ENCODE data around the gene PRKN.
"Not testable (repeated sequence)": the region's sequence is repeated elsewhere in the genome, so short reads cannot be mapped to it uniquely, and the experiment has no call there.

The PRKN gene

GRCh38 chr6:162612613-162613012, 115.0 kb downstream of the PRKN start:
- DNase-seq, result no peak

GRCh38 chr6:162610351-162610750, 117.2 kb downstream of the PRKN start:
- DNase-seq, result no peak

GRCh38 chr6:162605881-162606280, 121.7 kb downstream of the PRKN start:
- no peak for DNase-seq

DNA sequence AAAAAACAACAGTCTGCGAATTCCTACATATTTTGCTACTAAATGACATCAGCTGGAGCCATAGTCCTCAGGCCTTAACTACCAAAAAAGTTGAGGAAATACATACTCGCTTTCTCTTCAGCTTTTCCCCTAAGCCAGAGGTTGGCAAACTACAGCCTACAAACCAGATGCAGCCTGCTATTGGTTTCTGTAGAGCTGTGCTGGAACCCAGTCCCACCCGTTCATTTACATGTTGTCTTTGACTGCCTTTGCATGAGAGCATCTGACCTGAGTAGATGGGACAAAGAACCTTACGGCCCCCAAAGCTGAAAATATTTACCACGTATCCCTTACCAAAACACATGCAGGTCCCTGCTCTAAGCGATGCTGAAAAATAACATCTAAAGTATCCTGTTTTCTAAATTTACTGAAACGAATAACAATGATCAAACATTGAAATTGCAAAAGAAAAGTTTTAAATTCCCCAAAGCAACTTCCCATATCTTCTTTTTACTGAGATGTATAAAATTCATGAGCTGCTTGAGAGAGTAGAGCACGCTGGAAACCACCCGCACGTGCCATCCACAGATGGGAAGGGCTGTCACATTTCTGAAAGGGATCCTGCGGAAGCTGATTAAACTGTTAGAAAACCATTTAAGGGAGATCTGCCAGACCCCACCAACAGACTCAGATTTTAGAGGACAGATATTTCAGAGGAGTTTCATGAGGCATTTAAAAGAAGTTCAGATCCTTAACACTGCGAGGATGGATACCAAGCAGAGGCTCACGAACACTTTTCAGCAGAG, 124.1 kb downstream of the PRKN start:
- no peak for DNase-seq

DNA sequence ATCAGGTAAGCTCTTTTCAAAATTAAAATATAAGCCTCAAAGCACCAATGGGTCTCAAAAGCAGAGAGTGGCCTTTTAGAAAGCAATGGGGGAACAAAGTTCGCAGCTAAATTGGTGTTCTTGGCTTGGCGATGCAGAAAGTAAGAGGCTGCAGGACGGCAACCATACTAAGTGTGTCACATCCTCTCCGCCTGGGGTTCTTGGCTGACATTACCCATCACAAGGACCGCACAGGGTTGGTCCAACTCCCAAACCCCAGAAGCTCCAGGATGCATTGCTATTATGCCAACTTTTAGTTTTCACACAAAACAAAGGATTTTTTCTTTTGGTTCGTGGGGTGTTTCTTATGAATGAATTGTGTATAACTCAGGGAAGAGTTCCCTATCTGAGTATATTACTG, 124.8 kb downstream of the PRKN start:
- no peak for DNase-seq

DNA sequence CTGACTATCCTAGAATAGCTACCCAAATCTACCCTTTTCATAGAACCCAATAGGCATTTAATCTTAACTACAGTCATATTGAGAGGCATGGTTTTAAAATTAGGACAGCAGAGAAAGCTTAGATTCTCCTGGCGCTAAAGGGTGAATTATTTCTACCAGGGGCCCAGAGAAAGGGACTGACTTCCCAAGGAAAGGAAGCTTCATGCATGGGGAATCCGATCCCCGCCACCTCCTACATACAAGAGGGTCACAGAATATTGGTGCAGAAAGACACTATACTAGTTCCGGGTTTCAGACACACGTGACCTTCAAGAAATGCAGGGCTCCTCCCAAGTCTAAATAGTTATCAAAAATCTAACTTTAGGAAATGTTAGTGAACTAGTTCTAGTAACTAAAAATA, 130.9 kb downstream of the PRKN start:
- no peak for DNase-seq

- DNase-seq, result no peak
Measured at GRCh38 chr6:162591517-162591916, 136.0 kb downstream of the PRKN start.

DNA sequence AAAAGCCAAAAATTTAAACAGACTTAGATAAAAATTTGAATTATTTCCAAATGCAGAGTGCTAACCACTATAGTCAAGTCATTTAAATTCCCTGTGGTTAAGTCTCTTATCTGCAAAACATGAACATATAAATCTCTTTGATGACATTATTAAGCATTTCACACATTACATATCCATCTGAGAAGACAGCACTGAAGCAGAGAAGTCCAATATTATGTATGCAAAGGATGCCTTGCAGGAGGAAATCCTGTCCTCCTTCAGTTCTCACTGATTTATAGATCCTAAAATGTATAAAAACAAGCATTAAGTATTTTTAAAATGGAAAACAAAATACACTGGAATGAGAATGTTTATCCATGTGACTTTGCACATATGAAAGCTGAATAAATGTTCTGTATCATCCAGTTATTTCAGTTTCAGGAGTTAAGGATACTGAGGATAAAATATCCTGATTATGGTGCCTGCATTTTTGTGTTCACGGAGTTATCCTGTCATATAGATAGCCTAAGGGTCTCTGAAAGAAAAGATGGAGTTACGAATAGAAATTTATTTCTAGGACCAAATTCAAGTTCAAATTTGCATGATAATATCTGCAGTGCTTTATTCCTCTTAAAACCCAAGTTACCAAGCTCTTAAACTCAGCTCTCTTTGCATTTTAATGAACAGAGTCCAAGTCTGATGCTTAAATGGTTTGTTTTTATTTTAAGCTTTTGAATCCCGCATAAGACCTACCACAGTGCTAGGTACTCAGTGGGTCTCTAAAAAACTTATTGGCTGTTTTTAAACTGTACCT, 145.4 kb downstream of the PRKN start:
- DNase-seq, result no peak

DNA sequence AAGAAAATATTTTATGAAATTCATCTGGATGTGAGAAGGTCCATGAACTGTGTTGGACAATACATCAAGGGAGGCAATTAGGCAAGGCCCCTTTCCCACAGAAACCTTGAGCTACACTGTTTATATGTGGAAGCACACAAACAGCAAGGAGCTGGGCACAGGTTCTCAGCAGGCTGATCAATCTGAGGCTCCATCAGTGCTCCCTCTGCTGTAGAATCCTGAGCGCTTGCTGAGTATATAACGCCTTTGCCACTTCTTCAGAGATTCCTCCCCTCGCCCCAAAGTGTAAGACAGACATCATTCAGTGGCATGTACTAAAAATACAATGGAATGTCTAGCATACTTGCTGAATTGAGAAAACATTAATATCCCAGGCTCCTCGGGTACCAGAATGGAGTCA, 146.9 kb downstream of the PRKN start:
- DNase-seq, result no peak

GRCh38 chr6:162576016-162576415, 151.6 kb downstream of the PRKN start:
- DNase-seq, result no peak

DNA sequence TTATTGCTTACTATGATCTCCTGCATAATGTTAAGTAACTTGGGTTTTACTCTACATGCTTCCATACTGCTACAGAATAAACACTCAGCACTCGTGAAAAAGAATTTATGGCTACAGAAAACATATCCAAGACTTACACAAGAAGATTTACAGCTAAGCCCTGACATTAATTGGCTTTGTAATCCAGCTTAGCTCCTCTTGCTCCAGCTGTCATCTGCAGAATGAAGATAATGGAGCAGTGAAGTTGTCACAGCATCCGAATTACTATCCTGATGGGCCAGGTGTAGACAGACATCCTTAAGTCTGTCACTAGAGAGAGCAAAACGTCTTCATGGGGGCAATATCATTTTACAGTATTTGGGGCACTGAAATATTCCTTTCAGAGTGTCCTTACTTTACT, 155.3 kb downstream of the PRKN start:
- no peak for DNase-seq

DNA sequence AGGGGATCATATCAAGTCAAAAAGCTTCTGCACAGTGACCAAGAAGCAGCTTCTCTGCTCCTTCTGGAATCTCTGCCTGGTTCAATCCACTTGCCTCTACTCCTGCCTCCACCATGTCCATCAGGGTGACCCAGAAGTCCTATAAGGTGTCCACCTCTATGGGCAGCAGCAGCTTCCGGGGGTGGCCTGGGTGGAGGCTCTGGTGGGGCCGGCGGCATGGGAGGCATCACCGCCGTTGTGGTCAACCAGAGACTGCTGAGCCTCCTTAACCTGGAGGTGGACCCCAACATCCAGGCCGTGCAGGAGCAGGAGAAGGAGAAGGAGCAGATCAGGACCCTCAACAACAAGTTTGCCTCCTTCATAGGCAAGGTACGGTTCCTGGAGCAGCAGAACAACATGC, 159.3 kb downstream of the PRKN start:
- no peak for DNase-seq

DNA sequence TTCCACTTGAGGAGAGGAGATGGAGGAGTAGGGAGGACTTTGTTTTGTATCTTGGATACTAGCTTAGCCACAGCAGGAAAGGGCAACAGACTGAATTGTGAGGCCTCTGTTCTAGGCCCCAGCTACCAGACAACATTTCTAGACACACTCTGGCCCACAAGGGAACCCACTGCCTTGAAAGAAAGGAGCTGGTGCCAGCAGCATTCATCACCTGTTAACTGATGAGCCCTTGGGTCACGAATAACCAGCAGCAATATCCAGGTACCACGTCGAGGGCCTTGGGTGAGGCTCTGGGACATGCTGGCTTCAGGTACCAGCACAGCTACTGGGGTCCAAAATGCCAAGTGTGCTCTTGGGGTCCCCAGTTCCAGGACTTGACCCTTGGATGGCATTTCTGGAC, 165.5 kb downstream of the PRKN start:
- DNase-seq, result no peak

GRCh38 chr6:162560891-162561290, 166.7 kb downstream of the PRKN start:
- no peak for DNase-seq

GRCh38 chr6:162554531-162554930, 173.0 kb downstream of the PRKN start:
- no peak for DNase-seq

- no peak for DNase-seq
Measured at GRCh38 chr6:162546905-162547304, 180.7 kb downstream of the PRKN start.

GRCh38 chr6:162543221-162543620, 184.3 kb downstream of the PRKN start:
- DNase-seq, result no peak

- no peak for DNase-seq
Measured at GRCh38 chr6:162541019-162541601, 186.5 kb downstream of the PRKN start.

DNA sequence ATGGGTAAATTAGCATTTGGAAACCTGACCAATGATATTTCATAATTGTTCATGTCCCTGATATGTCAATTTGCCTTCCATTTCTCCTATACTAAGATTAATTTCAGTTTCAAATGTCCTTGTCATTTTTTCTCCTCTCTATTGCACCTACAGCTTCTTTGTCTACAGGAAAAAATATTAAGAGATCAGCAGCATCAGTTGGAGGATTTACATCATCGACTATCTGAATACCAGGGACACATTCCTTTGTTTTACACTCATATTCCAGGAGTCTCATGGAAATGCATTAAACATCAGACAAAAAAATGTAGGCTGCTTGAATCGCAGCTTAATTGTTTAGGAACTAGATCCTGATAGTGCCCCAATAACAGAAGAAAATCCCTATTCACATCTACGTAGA, 188.2 kb downstream of the PRKN start:
- no peak for DNase-seq

DNA sequence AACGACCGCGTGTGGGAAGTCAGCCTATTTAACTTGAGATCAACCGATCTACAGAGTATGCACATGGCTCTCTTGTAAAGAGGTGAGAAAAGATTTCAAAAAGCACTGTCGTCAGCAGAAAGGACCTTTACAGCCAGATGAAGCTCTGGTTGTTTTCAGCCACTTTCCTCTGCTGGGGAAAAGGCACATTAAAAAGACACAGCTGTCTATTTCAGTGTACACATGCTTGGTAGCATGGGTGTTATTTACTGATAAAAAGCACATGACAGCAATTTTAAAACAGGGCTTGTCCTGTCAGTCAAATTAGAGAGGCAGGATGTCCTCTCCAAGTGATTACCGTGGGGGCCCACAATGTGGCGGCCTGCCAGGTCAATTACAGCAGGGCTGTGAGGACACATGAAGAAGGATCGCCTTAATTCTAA, 188.9 kb downstream of the PRKN start:
- no peak for DNase-seq

- DNase-seq, result no peak
Measured at GRCh38 chr6:162533009-162533400, 194.6 kb downstream of the PRKN start.

DNA sequence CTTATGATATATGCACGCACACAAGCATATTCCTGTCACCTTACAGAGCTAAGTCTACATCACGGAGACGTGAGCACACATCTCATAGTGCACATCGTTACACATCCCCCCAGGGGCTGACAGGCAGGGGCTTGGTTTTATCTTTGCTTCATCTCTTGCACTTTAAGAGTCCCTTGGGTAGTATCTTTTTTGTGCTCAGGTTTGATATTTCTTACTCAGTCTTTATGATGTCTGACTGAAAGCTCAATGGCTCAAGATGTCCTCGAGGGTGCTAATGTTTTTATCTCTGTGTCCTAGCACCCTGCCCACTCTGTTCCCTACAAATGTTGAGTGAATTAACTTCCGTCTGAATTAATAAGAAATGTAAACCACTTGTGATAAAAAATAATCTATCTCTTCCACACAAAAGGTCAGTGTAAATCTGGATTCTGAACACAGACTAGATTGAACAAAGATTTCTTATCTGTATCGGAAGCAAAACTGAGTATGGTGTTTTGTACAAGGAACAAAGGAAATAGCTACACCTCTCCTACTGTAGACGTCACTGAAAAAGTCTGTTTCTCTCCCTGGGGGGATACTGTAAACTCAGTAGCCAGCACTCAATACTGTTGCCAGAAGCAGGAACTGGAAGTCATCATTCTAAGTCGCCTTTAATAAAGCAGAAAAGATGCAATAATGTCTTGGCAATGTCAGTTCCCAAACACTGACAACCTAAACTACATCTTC, 195.1 kb downstream of the PRKN start:
- DNase-seq, result no peak

GRCh38 chr6:162531391-162531790, 196.2 kb downstream of the PRKN start:
- not testable (repeated sequence) for DNase-seq

Measured in NCI-H1436 (cell line).